ENCODE results near the gene CCDC74A.
"Not testable (repeated sequence)": the region's sequence is repeated elsewhere in the genome, so short reads cannot be mapped to it uniquely, and the experiment has no call there.

- not testable (repeated sequence) for TF ChIP-seq GLIS3 (CRISPR knock-in tag; IDR thresholded peaks at IDR 0.05); PPARA (CRISPR knock-in tag; IDR thresholded peaks at IDR 0.05; ENCODE audit: borderline replicate concordance); PATZ1 (CRISPR knock-in tag; IDR thresholded peaks at IDR 0.05; ENCODE audit: borderline replicate concordance); BACH2 (CRISPR knock-in tag; IDR thresholded peaks at IDR 0.05; ENCODE audit: borderline replicate concordance); ZFP3 (CRISPR knock-in tag; IDR thresholded peaks at IDR 0.05); ARNTL (CRISPR knock-in tag; IDR thresholded peaks at IDR 0.05; ENCODE audit: borderline replicate concordance, low read depth); CSRNP3 (CRISPR knock-in tag; IDR thresholded peaks at IDR 0.05)
- TF ChIP-seq, protein P1, sequence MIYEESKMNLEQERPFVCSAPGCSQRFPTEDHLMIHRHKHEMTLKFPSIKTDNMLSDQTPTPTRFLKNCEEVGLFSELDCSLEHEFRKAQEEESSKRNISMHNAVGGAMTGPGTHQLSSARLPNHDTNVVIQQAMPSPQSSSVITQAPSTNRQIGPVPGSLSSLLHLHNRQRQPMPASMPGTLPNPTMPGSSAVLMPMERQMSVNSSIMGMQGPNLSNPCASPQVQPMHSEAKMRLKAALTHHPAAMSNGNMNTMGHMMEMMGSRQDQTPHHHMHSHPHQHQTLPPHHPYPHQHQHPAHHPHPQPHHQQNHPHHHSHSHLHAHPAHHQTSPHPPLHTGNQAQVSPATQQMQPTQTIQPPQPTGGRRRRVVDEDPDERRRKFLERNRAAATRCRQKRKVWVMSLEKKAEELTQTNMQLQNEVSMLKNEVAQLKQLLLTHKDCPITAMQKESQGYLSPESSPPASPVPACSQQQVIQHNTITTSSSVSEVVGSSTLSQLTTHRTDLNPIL (CRISPR knock-in tag; IDR thresholded peaks at IDR 0.05; ENCODE audit: low read depth), result not testable (repeated sequence)
These were observed 11.1 kb upstream of the CCDC74A start for GRCh38 chr2:131516621-131517020.
